ENCODE measurements around the gene DOK7. TPM values are rescaled to one million over a fixed set of nuclear protein-coding genes. Genes with fewer than 3 reads are reported as not detected.

DOK7 gene
- total RNA-seq, 5 donors from 2014 or later (not counting 1 experiment from before 2014, with no cell fraction given), result 0.22 to 0.58 (median 0.36) TPM; not detected in 2

- no peaks in the 10 kb centered on the region for H3K9me3 Mint-ChIP-seq
- DNase-seq (no peak), ATAC-seq (replicated peaks in 1 of 4) (no peak)
- ChIA-PET CTCF (no interaction called here), POLR2A (no interaction called here)
- no peak overlapping the region for H3K4me3 Mint-ChIP-seq
- WGBS (ENCODE audit: insufficient coverage), result 96% methylated on average over 23 of the region's 24 CpGs
- no peak overlapping the region for H3K27ac ChIP-seq (ENCODE audit: low read length)
- no peaks in the 10 kb centered on the region for H3K27me3 Mint-ChIP-seq
- H3K4me1 Mint-ChIP-seq, result no peaks in the 10 kb centered on the region
- no peaks in the 10 kb centered on the region for H3K27me3 ChIP-seq (replicated peaks in 1 of 2; ENCODE audit: control insufficient read depth in 2 of 2, extremely low read depth in 1 of 2, insufficient read depth in 2 of 2, low read length in 1 of 2)
- H3K4me3 ChIP-seq (ENCODE audit: control insufficient read depth in 1 of 2, extremely low read depth in 1 of 2, low read length in 1 of 2), result no peak overlapping the region
- H3K4me1 ChIP-seq (ENCODE audit: control insufficient read depth in 1 of 2, extremely low read depth in 1 of 2, insufficient read depth in 2 of 2, low read length in 2 of 2), result no peaks in the 10 kb centered on the region
- H3K36me3 ChIP-seq (ENCODE audit: control insufficient read depth in 2 of 2, extremely low read depth in 1 of 2, insufficient read depth in 1 of 2, low read length in 1 of 2), result peaks cover 0 to 13% of the 10 kb centered on the region in 2 donors
- H3K27ac Mint-ChIP-seq, result no peak overlapping the region
- H3K36me3 Mint-ChIP-seq, result peaks cover 7% of the 10 kb centered on the region
- H3K9me3 ChIP-seq, result no peaks in the 10 kb centered on the region
Measured at GRCh38 chr4:3426465-3427133, 36.5 kb upstream of the DOK7 start.

GRCh38 chr4:3427134-3427476, 36.0 kb upstream of the DOK7 start:
- H3K27me3 Mint-ChIP-seq, result no peaks in the 10 kb centered on the region
- DNase-seq (no peak), ATAC-seq (replicated peaks in 1 of 4) (no peak)
- peaks cover 7% of the 10 kb centered on the region for H3K36me3 Mint-ChIP-seq
- CTCF ChIA-PET, result no interaction called here
- H3K4me1 ChIP-seq (ENCODE audit: control insufficient read depth in 1 of 2, extremely low read depth in 1 of 2, insufficient read depth in 2 of 2, low read length in 2 of 2), result no peaks in the 10 kb centered on the region
- no peak overlapping the region for H3K27ac Mint-ChIP-seq
- H3K4me1 Mint-ChIP-seq, result no peaks in the 10 kb centered on the region
- POLR2A ChIA-PET, result no interaction called here
- H3K9me3 Mint-ChIP-seq, result no peaks in the 10 kb centered on the region
- H3K4me3 ChIP-seq (ENCODE audit: control insufficient read depth in 1 of 2, extremely low read depth in 1 of 2, low read length in 1 of 2), result no peak overlapping the region
- 100% methylated on average over 8 of the region's 9 CpGs for WGBS (ENCODE audit: insufficient coverage)
- no peak overlapping the region for H3K4me3 Mint-ChIP-seq
- no peaks in the 10 kb centered on the region for H3K9me3 ChIP-seq
- H3K27me3 ChIP-seq (replicated peaks in 1 of 2; ENCODE audit: control insufficient read depth in 2 of 2, extremely low read depth in 1 of 2, insufficient read depth in 2 of 2, low read length in 1 of 2), result no peaks in the 10 kb centered on the region
- H3K27ac ChIP-seq (ENCODE audit: low read length), result no peak overlapping the region
- H3K36me3 ChIP-seq (ENCODE audit: control insufficient read depth in 2 of 2, extremely low read depth in 1 of 2, insufficient read depth in 1 of 2, low read length in 1 of 2), result peaks cover 0 to 13% of the 10 kb centered on the region in 2 donors

GRCh38 chr4:3427706-3428446, 35.2 kb upstream of the DOK7 start:
- Mint-ChIP-seq H3K27ac (no peak overlapping the region), H3K36me3 (peaks cover 7% of the 10 kb centered on the region), H3K4me1 (no peaks in the 10 kb centered on the region), H3K27me3 (no peaks in the 10 kb centered on the region), H3K9me3 (no peaks in the 10 kb centered on the region), H3K4me3 (no peak overlapping the region)
- Histone ChIP-seq H3K36me3 (ENCODE audit: control insufficient read depth in 2 of 2, extremely low read depth in 1 of 2, insufficient read depth in 1 of 2, low read length in 1 of 2) (peaks cover 0 to 16% of the 10 kb centered on the region in 2 donors), H3K4me1 (ENCODE audit: control insufficient read depth in 1 of 2, extremely low read depth in 1 of 2, insufficient read depth in 2 of 2, low read length in 2 of 2) (no peaks in the 10 kb centered on the region), H3K9me3 (no peaks in the 10 kb centered on the region), H3K27ac (ENCODE audit: low read length) (no peak overlapping the region), H3K4me3 (ENCODE audit: control insufficient read depth in 1 of 2, extremely low read depth in 1 of 2, low read length in 1 of 2) (no peak overlapping the region), H3K27me3 (replicated peaks in 1 of 2; ENCODE audit: control insufficient read depth in 2 of 2, extremely low read depth in 1 of 2, insufficient read depth in 2 of 2, low read length in 1 of 2) (no peaks in the 10 kb centered on the region)
- ATAC-seq (replicated peaks in 1 of 4) (no peak), DNase-seq (no peak)
- 97% methylated on average over 9 of the region's 17 CpGs for WGBS (ENCODE audit: insufficient coverage)
- POLR2A ChIA-PET, result no interaction called here
- CTCF ChIA-PET, result no interaction called here

GRCh38 chr4:3429651-3430050, 33.5 kb upstream of the DOK7 start:
- no peaks in the 10 kb centered on the region for H3K9me3 Mint-ChIP-seq
- Histone ChIP-seq H3K27ac (ENCODE audit: low read length) (no peak overlapping the region), H3K4me1 (ENCODE audit: control insufficient read depth in 1 of 2, extremely low read depth in 1 of 2, insufficient read depth in 2 of 2, low read length in 2 of 2) (no peaks in the 10 kb centered on the region), H3K9me3 (no peaks in the 10 kb centered on the region), H3K36me3 (ENCODE audit: control insufficient read depth in 2 of 2, extremely low read depth in 1 of 2, insufficient read depth in 1 of 2, low read length in 1 of 2) (peaks cover 0 to 11% of the 10 kb centered on the region in 2 donors), H3K4me3 (ENCODE audit: control insufficient read depth in 1 of 2, extremely low read depth in 1 of 2, low read length in 1 of 2) (no peak overlapping the region), H3K27me3 (replicated peaks in 1 of 2; ENCODE audit: control insufficient read depth in 2 of 2, extremely low read depth in 1 of 2, insufficient read depth in 2 of 2, low read length in 1 of 2) (no peaks in the 10 kb centered on the region)
- no peaks in the 10 kb centered on the region for H3K4me1 Mint-ChIP-seq
- H3K36me3 Mint-ChIP-seq, result peaks cover 7% of the 10 kb centered on the region
- no peak overlapping the region for H3K4me3 Mint-ChIP-seq
- ATAC-seq (replicated peaks in 1 of 4), result no peak
- 90% methylated on average over 12 of the region's 12 CpGs for WGBS (ENCODE audit: insufficient coverage)
- H3K27ac Mint-ChIP-seq, result no peak overlapping the region
- POLR2A ChIA-PET, result interaction anchor here in 1 of 2 donors (0.8 kb wide), 1 partner anchor 10 kb away, joined by 3 read pairs; no protein-coding TSS in a partner anchor
- H3K27me3 Mint-ChIP-seq, result no peaks in the 10 kb centered on the region
- CTCF ChIA-PET, result no interaction called here
- DNase-seq, result no peak

GRCh38 chr4:3430524-3430923, 32.6 kb upstream of the DOK7 start:
- CTCF ChIA-PET, result no interaction called here
- H3K36me3 ChIP-seq (ENCODE audit: control insufficient read depth in 2 of 2, extremely low read depth in 1 of 2, insufficient read depth in 1 of 2, low read length in 1 of 2), result peaks cover 0 to 11% of the 10 kb centered on the region in 2 donors
- H3K27me3 ChIP-seq (replicated peaks in 1 of 2; ENCODE audit: control insufficient read depth in 2 of 2, extremely low read depth in 1 of 2, insufficient read depth in 2 of 2, low read length in 1 of 2), result no peaks in the 10 kb centered on the region
- no peak overlapping the region for H3K27ac ChIP-seq (ENCODE audit: low read length)
- 74% methylated on average over 13 of the region's 21 CpGs for WGBS (ENCODE audit: insufficient coverage)
- Mint-ChIP-seq H3K36me3 (peaks cover 7% of the 10 kb centered on the region), H3K27me3 (no peaks in the 10 kb centered on the region), H3K4me1 (no peaks in the 10 kb centered on the region), H3K4me3 (no peak overlapping the region), H3K27ac (no peak overlapping the region), H3K9me3 (no peaks in the 10 kb centered on the region)
- no peaks in the 10 kb centered on the region for H3K4me1 ChIP-seq (ENCODE audit: control insufficient read depth in 1 of 2, extremely low read depth in 1 of 2, insufficient read depth in 2 of 2, low read length in 2 of 2)
- no peaks in the 10 kb centered on the region for H3K9me3 ChIP-seq
- ATAC-seq (replicated peaks in 1 of 4) (no peak), DNase-seq (no peak)
- POLR2A ChIA-PET, result interaction anchor here in 1 of 2 donors (0.8 kb wide), 1 partner anchor 9 kb away, joined by 3 read pairs; no protein-coding TSS in a partner anchor
- no peak overlapping the region for H3K4me3 ChIP-seq (ENCODE audit: control insufficient read depth in 1 of 2, extremely low read depth in 1 of 2, low read length in 1 of 2)

- no peaks in the 10 kb centered on the region for H3K9me3 Mint-ChIP-seq
- Histone ChIP-seq H3K4me3 (ENCODE audit: control insufficient read depth in 1 of 2, extremely low read depth in 1 of 2, low read length in 1 of 2) (no peak overlapping the region), H3K36me3 (ENCODE audit: control insufficient read depth in 2 of 2, extremely low read depth in 1 of 2, insufficient read depth in 1 of 2, low read length in 1 of 2) (peaks cover 0 to 9% of the 10 kb centered on the region in 2 donors), H3K9me3 (no peaks in the 10 kb centered on the region), H3K4me1 (ENCODE audit: control insufficient read depth in 1 of 2, extremely low read depth in 1 of 2, insufficient read depth in 2 of 2, low read length in 2 of 2) (no peaks in the 10 kb centered on the region), H3K27me3 (replicated peaks in 1 of 2; ENCODE audit: control insufficient read depth in 2 of 2, extremely low read depth in 1 of 2, insufficient read depth in 2 of 2, low read length in 1 of 2) (no peaks in the 10 kb centered on the region), H3K27ac (ENCODE audit: low read length) (no peak overlapping the region)
- POLR2A ChIA-PET, result no interaction called here
- peaks cover 7% of the 10 kb centered on the region for H3K36me3 Mint-ChIP-seq
- ATAC-seq (replicated peaks in 1 of 4), result no peak
- H3K4me1 Mint-ChIP-seq, result no peaks in the 10 kb centered on the region
- CTCF ChIA-PET, result no interaction called here
- 86% methylated on average over 28 of the region's 28 CpGs for WGBS (ENCODE audit: insufficient coverage)
- no peak for DNase-seq
- H3K27me3 Mint-ChIP-seq, result no peaks in the 10 kb centered on the region
- H3K27ac Mint-ChIP-seq, result peak overlapping the region in 1 of 2 donors; percentile 36
- no peak overlapping the region for H3K4me3 Mint-ChIP-seq
Measured at GRCh38 chr4:3431446-3431993, 31.6 kb upstream of the DOK7 start.

Measured in T-cell (primary cell).